SJSA1 (cell line): ENCODE data around the gene CROCC2. TPM values are rescaled to one million over a fixed set of nuclear protein-coding genes. Genes with fewer than 3 reads are reported as not detected.

ENCODE experiments used
- DNase-seq, 2 experiments: peaks; one replicate each; pipeline ENCODE4 v3.0.0-alpha.2; 2015 to 2020; ENCODE audit warnings: low spot score in 2 of 2, low read depth in 1 of 2
- H3K27ac ChIP-seq: fragments of 250-450 bp; sonication (Bioruptor Pico); 2 replicates; pipeline ENCODE4 v1.5.1; 2020; ENCODE audit warnings: mild to moderate bottlenecking, moderate library complexity
- H3K27me3 ChIP-seq: fragments of 250-450 bp; sonication (Bioruptor Pico); replicated peaks from 2 replicates; pipeline ENCODE4 v1.5.1; 2020; ENCODE audit warnings: mild to moderate bottlenecking, moderate library complexity
- H3K36me3 ChIP-seq: fragments of 250-450 bp; sonication (Bioruptor Pico); 2 replicates; pipeline ENCODE4 v1.5.1; 2020; ENCODE audit warnings: mild to moderate bottlenecking
- H3K4me1 ChIP-seq: fragments of 250-450 bp; sonication (Bioruptor Pico); replicated peaks from 2 replicates; pipeline ENCODE4 v1.6.1; 2021; ENCODE audit warnings: mild to moderate bottlenecking
- H3K4me3 ChIP-seq: fragments of 250-450 bp; sonication (Bioruptor Pico); 2 replicates; pipeline ENCODE4 v1.5.1; 2020; ENCODE audit warnings: mild to moderate bottlenecking
- H3K9me3 ChIP-seq: fragments of 250-450 bp; sonication (Bioruptor Pico); replicated peaks from 2 replicates; pipeline ENCODE4 v1.5.1; 2020; ENCODE audit warnings: mild to moderate bottlenecking
- total RNA-seq: library from RNA; depleted of rRNA; stranded (reverse); fragments of >200 nt; shearing (Covaris generic); gene quantifications from 2 replicates; pipeline ENCODE4 v1.2.3, GENCODE V29; 2014

CROCC2 gene
- total RNA-seq, 1 experiment from 2014 or later: not detected

GRCh38 chr2:240884221-240884620 lies 21.9 kb upstream of the CROCC2 start:
- Histone ChIP-seq H3K27ac (no peak overlapping the region), H3K36me3 (no peaks in the 10 kb centered on the region), H3K9me3 (no peaks in the 10 kb centered on the region), H3K4me1 (no peaks in the 10 kb centered on the region), H3K27me3 (no peaks in the 10 kb centered on the region), H3K4me3 (no peak overlapping the region)
- no peak for DNase-seq

- Histone ChIP-seq H3K27me3 (no peaks in the 10 kb centered on the region), H3K27ac (no peak overlapping the region), H3K4me1 (no peaks in the 10 kb centered on the region), H3K9me3 (no peaks in the 10 kb centered on the region), H3K4me3 (no peak overlapping the region), H3K36me3 (no peaks in the 10 kb centered on the region)
- DNase-seq: no peak
Measured at GRCh38 chr2:240884745-240885144, 21.4 kb upstream of the CROCC2 start.

GRCh38 chr2:240885566-240885965 lies 20.6 kb upstream of the CROCC2 start:
- Histone ChIP-seq H3K9me3 (no peaks in the 10 kb centered on the region), H3K4me3 (no peak overlapping the region), H3K27ac (no peak overlapping the region), H3K4me1 (no peaks in the 10 kb centered on the region), H3K36me3 (no peaks in the 10 kb centered on the region), H3K27me3 (no peaks in the 10 kb centered on the region)
- no peak for DNase-seq

- H3K36me3 ChIP-seq: no peaks in the 10 kb centered on the region
- H3K4me1 ChIP-seq: no peaks in the 10 kb centered on the region
- no peaks in the 10 kb centered on the region for H3K9me3 ChIP-seq
- no peak overlapping the region for H3K4me3 ChIP-seq
- H3K27ac ChIP-seq: no peak overlapping the region
- DNase-seq: no peak
- no peaks in the 10 kb centered on the region for H3K27me3 ChIP-seq
Measured at GRCh38 chr2:240886023-240886565, 20.0 kb upstream of the CROCC2 start.

- no peak overlapping the region for H3K4me3 ChIP-seq
- DNase-seq: no peak
- no peaks in the 10 kb centered on the region for H3K27me3 ChIP-seq
- H3K36me3 ChIP-seq: no peaks in the 10 kb centered on the region
- H3K9me3 ChIP-seq: no peaks in the 10 kb centered on the region
- H3K27ac ChIP-seq: no peak overlapping the region
- no peaks in the 10 kb centered on the region for H3K4me1 ChIP-seq
Measured at GRCh38 chr2:240886678-240887609, 19.2 kb upstream of the CROCC2 start.

GRCh38 chr2:240887631-240888030 lies 18.5 kb upstream of the CROCC2 start:
- H3K4me1 ChIP-seq: peaks cover 4% of the 10 kb centered on the region

GRCh38 chr2:240888130-240888889 lies 17.8 kb upstream of the CROCC2 start:
- no peak for DNase-seq
- H3K27me3 ChIP-seq: no peaks in the 10 kb centered on the region

More at GRCh38 chr2:240887631-240888030, 18.5 kb upstream of the CROCC2 start:
- H3K4me3 ChIP-seq: no peak overlapping the region
- H3K9me3 ChIP-seq: no peaks in the 10 kb centered on the region
- no peaks in the 10 kb centered on the region for H3K36me3 ChIP-seq
- no peak overlapping the region for H3K27ac ChIP-seq
- DNase-seq: no peak
- H3K27me3 ChIP-seq: no peaks in the 10 kb centered on the region

GRCh38 chr2:240888890-240889573 lies 17.1 kb upstream of the CROCC2 start:
- no peak for DNase-seq
- H3K27ac ChIP-seq: no peak overlapping the region
- no peaks in the 10 kb centered on the region for H3K36me3 ChIP-seq
- H3K4me1 ChIP-seq: peaks cover 18% of the 10 kb centered on the region
- H3K27me3 ChIP-seq: no peaks in the 10 kb centered on the region
- no peaks in the 10 kb centered on the region for H3K9me3 ChIP-seq
- no peak overlapping the region for H3K4me3 ChIP-seq

More at GRCh38 chr2:240888130-240888889, 17.8 kb upstream of the CROCC2 start:
- peaks cover 10% of the 10 kb centered on the region for H3K4me1 ChIP-seq
- H3K36me3 ChIP-seq: no peaks in the 10 kb centered on the region
- no peak overlapping the region for H3K4me3 ChIP-seq
- no peaks in the 10 kb centered on the region for H3K9me3 ChIP-seq
- H3K27ac ChIP-seq: no peak overlapping the region

GRCh38 chr2:240889601-240890560 lies 16.3 kb upstream of the CROCC2 start:
- Histone ChIP-seq H3K4me3 (no peak overlapping the region), H3K4me1 (peaks cover 26% of the 10 kb centered on the region), H3K27ac (no peak overlapping the region), H3K9me3 (no peaks in the 10 kb centered on the region), H3K36me3 (no peaks in the 10 kb centered on the region), H3K27me3 (no peaks in the 10 kb centered on the region)
- no peak for DNase-seq

GRCh38 chr2:240890691-240891090 lies 15.4 kb upstream of the CROCC2 start:
- Histone ChIP-seq H3K36me3 (no peaks in the 10 kb centered on the region), H3K27ac (no peak overlapping the region), H3K4me3 (no peak overlapping the region), H3K27me3 (no peaks in the 10 kb centered on the region), H3K4me1 (peaks cover 34% of the 10 kb centered on the region), H3K9me3 (no peaks in the 10 kb centered on the region)
- no peak for DNase-seq

GRCh38 chr2:240891492-240892340 lies 14.4 kb upstream of the CROCC2 start:
- Histone ChIP-seq H3K36me3 (no peaks in the 10 kb centered on the region), H3K27me3 (no peaks in the 10 kb centered on the region), H3K9me3 (no peaks in the 10 kb centered on the region), H3K4me3 (no peak overlapping the region), H3K27ac (no peak overlapping the region), H3K4me1 (peaks cover 42% of the 10 kb centered on the region)
- DNase-seq: no peak

- no peak for DNase-seq
- H3K9me3 ChIP-seq: no peaks in the 10 kb centered on the region
- H3K36me3 ChIP-seq: no peaks in the 10 kb centered on the region
- peak overlapping the region; percentile 68 for H3K27ac ChIP-seq
- H3K4me3 ChIP-seq: no peak overlapping the region
- peaks cover 42% of the 10 kb centered on the region for H3K4me1 ChIP-seq
- no peaks in the 10 kb centered on the region for H3K27me3 ChIP-seq
Measured at GRCh38 chr2:240892356-240892755, 13.8 kb upstream of the CROCC2 start.
